Measurements from ENCODE around the gene CYP27B1. TPM values are rescaled to one million over a fixed set of nuclear protein-coding genes. Genes with fewer than 3 reads are reported as not detected.
A peak's percentile ranks its signal among the peaks of the same experiment; 100 is the strongest.

Gene CYP27B1
- total RNA-seq, 1 experiment from 2014 or later: 27.5 TPM

GRCh38 chr12:57763881-57764661 is 2.8 kb downstream of the CYP27B1 start:
- BruUV-seq (replicated peaks): no TSS peak
- POLR2A ChIA-PET: interaction anchor here (0.7 to 1.5 kb wide), 7 partner anchors 8 to 673 kb away, joined by 3 to 9 read pairs (median 3); partner anchors contain the start of genes CDK4 and TSPAN31
- Mint-ChIP-seq H3K36me3 (ENCODE audit: insufficient read depth, unreplicated experiment) (peaks cover 18% of the 10 kb centered on the region), H3K4me1 (ENCODE audit: insufficient read depth, unreplicated experiment) (peaks cover 20% of the 10 kb centered on the region), H3K4me3 (ENCODE audit: unreplicated experiment) (peak overlapping the region; percentile 89), H3K27ac (ENCODE audit: low read depth, unreplicated experiment) (peak overlapping the region; percentile 89), H3K27me3 (ENCODE audit: insufficient read depth, unreplicated experiment) (no peaks in the 10 kb centered on the region), H3K9me3 (ENCODE audit: unreplicated experiment) (no peaks in the 10 kb centered on the region)
- CTCF ChIA-PET: interaction anchor here (0.8 to 1.7 kb wide), 4 partner anchors 12 to 120 kb away, joined by 3 to 6 read pairs (median 4); partner anchors contain the start of gene CDK4
- TF ChIP-seq, protein P1, sequence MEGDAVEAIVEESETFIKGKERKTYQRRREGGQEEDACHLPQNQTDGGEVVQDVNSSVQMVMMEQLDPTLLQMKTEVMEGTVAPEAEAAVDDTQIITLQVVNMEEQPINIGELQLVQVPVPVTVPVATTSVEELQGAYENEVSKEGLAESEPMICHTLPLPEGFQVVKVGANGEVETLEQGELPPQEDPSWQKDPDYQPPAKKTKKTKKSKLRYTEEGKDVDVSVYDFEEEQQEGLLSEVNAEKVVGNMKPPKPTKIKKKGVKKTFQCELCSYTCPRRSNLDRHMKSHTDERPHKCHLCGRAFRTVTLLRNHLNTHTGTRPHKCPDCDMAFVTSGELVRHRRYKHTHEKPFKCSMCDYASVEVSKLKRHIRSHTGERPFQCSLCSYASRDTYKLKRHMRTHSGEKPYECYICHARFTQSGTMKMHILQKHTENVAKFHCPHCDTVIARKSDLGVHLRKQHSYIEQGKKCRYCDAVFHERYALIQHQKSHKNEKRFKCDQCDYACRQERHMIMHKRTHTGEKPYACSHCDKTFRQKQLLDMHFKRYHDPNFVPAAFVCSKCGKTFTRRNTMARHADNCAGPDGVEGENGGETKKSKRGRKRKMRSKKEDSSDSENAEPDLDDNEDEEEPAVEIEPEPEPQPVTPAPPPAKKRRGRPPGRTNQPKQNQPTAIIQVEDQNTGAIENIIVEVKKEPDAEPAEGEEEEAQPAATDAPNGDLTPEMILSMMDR (IDR thresholded peaks at IDR 0.05; ENCODE audit: unreplicated experiment): no peak
- DNase-seq (ENCODE audit: unreplicated experiment): no peak
- intact Hi-C loops (cut with micrococcal nuclease): no loop called here

GRCh38 chr12:57762463-57762862 is 4.4 kb downstream of the CYP27B1 start:
- Mint-ChIP-seq H3K4me3 (ENCODE audit: unreplicated experiment) (no peak overlapping the region), H3K27ac (ENCODE audit: low read depth, unreplicated experiment) (no peak overlapping the region), H3K9me3 (ENCODE audit: unreplicated experiment) (no peaks in the 10 kb centered on the region), H3K27me3 (ENCODE audit: insufficient read depth, unreplicated experiment) (no peaks in the 10 kb centered on the region), H3K4me1 (ENCODE audit: insufficient read depth, unreplicated experiment) (peaks cover 20% of the 10 kb centered on the region), H3K36me3 (ENCODE audit: insufficient read depth, unreplicated experiment) (peaks cover 19% of the 10 kb centered on the region)
- no peak for DNase-seq (ENCODE audit: unreplicated experiment)
- ChIA-PET CTCF (interaction anchor here (0.9 to 1.2 kb wide), 2 partner anchors 8 to 41 kb away, joined by 4 read pairs; no protein-coding TSS in a partner anchor), POLR2A (interaction anchor here (0.6 to 1.2 kb wide), 2 partner anchors 10 to 84 kb away, joined by 4 to 5 read pairs; partner anchors contain the start of genes EEF1AKMT3 and METTL1)
- TF ChIP-seq, protein P1 (IDR thresholded peaks at IDR 0.05; ENCODE audit: unreplicated experiment): no peak
- no TSS peak for BruUV-seq (replicated peaks)
- intact Hi-C loops (cut with micrococcal nuclease): no loop called here

GRCh38 chr12:57761391-57761998 is 5.4 kb downstream of the CYP27B1 start:
- Mint-ChIP-seq H3K9me3 (ENCODE audit: unreplicated experiment) (no peaks in the 10 kb centered on the region), H3K4me3 (ENCODE audit: unreplicated experiment) (no peak overlapping the region), H3K27me3 (ENCODE audit: insufficient read depth, unreplicated experiment) (no peaks in the 10 kb centered on the region), H3K27ac (ENCODE audit: low read depth, unreplicated experiment) (no peak overlapping the region), H3K36me3 (ENCODE audit: insufficient read depth, unreplicated experiment) (peaks cover 25% of the 10 kb centered on the region), H3K4me1 (ENCODE audit: insufficient read depth, unreplicated experiment) (peaks cover 18% of the 10 kb centered on the region)
- intact Hi-C loops (cut with micrococcal nuclease): no loop called here
- BruUV-seq (replicated peaks): no TSS peak
- no peak for DNase-seq (ENCODE audit: unreplicated experiment)
- TF ChIP-seq, protein P1 (IDR thresholded peaks at IDR 0.05; ENCODE audit: unreplicated experiment): no peak
- ChIA-PET CTCF (interaction anchor here (0.7 to 1.2 kb wide), 2 partner anchors 11 to 42 kb away, joined by 3 to 4 read pairs; no protein-coding TSS in a partner anchor), POLR2A (interaction anchor here (0.8 to 1.2 kb wide), 2 partner anchors 11 to 33 kb away, joined by 3 to 5 read pairs; partner anchors contain the start of genes EEF1AKMT3 and METTL1)

Data from MCF 10A (cell line).